Fibroblast of lung (primary cell): ENCODE data around the gene CSAD. TPM values are rescaled to one million over a fixed set of nuclear protein-coding genes. Genes with fewer than 3 reads are reported as not detected.
A peak's percentile ranks its signal among the peaks of the same experiment; 100 is the strongest.

ENCODE experiments used
- DNase-seq, 2 donors: peaks; one replicate each; pipeline versions ENCODE4 v3.0.0 to v3.0.0-alpha.2; 2010; ENCODE audit warnings: low read depth in 2 of 2
- H2AFZ ChIP-seq: 2 replicates; pipeline ENCODE4 v1.5.1; 2012; ENCODE audit warnings: low read length, control low read depth, inconsistent platforms
- H3K27ac ChIP-seq: 2 replicates; pipeline ENCODE4 v1.5.1; 2011; ENCODE audit warnings: low read length, control low read depth; ENCODE audit not compliant: insufficient read depth
- H3K27me3 ChIP-seq: 2 replicates; pipeline ENCODE4 v1.5.1; 2011; ENCODE audit warnings: mild to moderate bottlenecking, low read length; ENCODE audit not compliant: control insufficient read depth, insufficient read depth
- H3K36me3 ChIP-seq: 2 replicates; pipeline ENCODE4 v1.5.1; 2011; ENCODE audit warnings: low read length; ENCODE audit not compliant: control insufficient read depth, insufficient read depth
- H3K4me1 ChIP-seq: 2 replicates; pipeline ENCODE4 v1.5.1; 2011; ENCODE audit warnings: low read length; ENCODE audit not compliant: control insufficient read depth, insufficient read depth; ENCODE audit errors: extremely low read depth
- H3K4me2 ChIP-seq: 2 replicates; pipeline ENCODE4 v1.5.1; 2011; ENCODE audit warnings: low read length, control low read depth; ENCODE audit not compliant: insufficient read depth; ENCODE audit errors: extremely low read depth
- H3K4me3 ChIP-seq, 4 experiments: fragments of 200-600 bp in 1 of 4; sonication (generic) in 1 of 4; replicated peaks in 1 of 4; 2 replicates each; pipeline ENCODE4 v1.5.1; 2011 to 2016; ENCODE audit warnings: low read length in 4 of 4, low read depth in 3 of 4, mild to moderate bottlenecking in 3 of 4, control low read depth in 2 of 4, inconsistent platforms in 1 of 4, mixed read lengths in 1 of 4; ENCODE audit not compliant: insufficient read depth in 1 of 4; ENCODE audit errors: control extremely low read depth in 1 of 4
- H3K79me2 ChIP-seq: 2 replicates; pipeline ENCODE4 v1.5.1; 2012; ENCODE audit warnings: mild to moderate bottlenecking, low read length, inconsistent platforms; ENCODE audit not compliant: control insufficient read depth, insufficient read depth
- H3K9ac ChIP-seq: 2 replicates; pipeline ENCODE4 v1.5.1; 2011; ENCODE audit warnings: mild to moderate bottlenecking, low read length, control low read depth; ENCODE audit not compliant: insufficient read depth
- H3K9me3 ChIP-seq: 2 replicates; pipeline ENCODE4 v1.5.1; 2012; ENCODE audit warnings: low read depth, low read length; ENCODE audit not compliant: control insufficient read depth, insufficient read depth
- H4K20me1 ChIP-seq: 2 replicates; pipeline ENCODE4 v1.5.1; 2011; ENCODE audit warnings: low read length; ENCODE audit not compliant: control insufficient read depth, insufficient read depth; ENCODE audit errors: extremely low read depth
- CTCF ChIP-seq, 2 donors: IDR thresholded peaks in 1 of 2; conservative IDR thresholded peaks in 1 of 2; 1 replicate in 1 of 2; 2 replicates in 1 of 2; pipeline ENCODE4 v1.5.1; 2011 to 2012; ENCODE audit warnings: low read length in 2 of 2, control low read depth in 1 of 2, inconsistent platforms in 1 of 2, low read depth in 1 of 2, mild to moderate bottlenecking in 1 of 2
- EZH2 ChIP-seq: IDR thresholded peaks from 2 replicates; pipeline ENCODE4 v1.5.1; 2012; ENCODE audit warnings: low read length, control low read depth, mild to moderate bottlenecking; ENCODE audit errors: missing control alignments
- polyA plus RNA-seq, 2 donors: library from polyadenylated mRNA; depleted of rRNA in 1 of 2; stranded (reverse) in 1 of 2; unstranded in 1 of 2; fragments of >200 nt; gene quantifications; 2 replicates each; pipeline ENCODE4 v1.2.1, GENCODE V29; 2011 to 2012; ENCODE audit warnings: missing spikeins in 1 of 2
- total RNA-seq: library from RNA; depleted of rRNA; stranded (reverse); fragments of >200 nt; gene quantifications from 2 replicates; pipeline ENCODE4 v1.2.1, GENCODE V29; 2014

CSAD gene
- total and polyA plus RNA-seq, 2 donors (not counting 1 experiment from before 2014, with no cell fraction given): 7.8 to 10.1 TPM

DNA sequence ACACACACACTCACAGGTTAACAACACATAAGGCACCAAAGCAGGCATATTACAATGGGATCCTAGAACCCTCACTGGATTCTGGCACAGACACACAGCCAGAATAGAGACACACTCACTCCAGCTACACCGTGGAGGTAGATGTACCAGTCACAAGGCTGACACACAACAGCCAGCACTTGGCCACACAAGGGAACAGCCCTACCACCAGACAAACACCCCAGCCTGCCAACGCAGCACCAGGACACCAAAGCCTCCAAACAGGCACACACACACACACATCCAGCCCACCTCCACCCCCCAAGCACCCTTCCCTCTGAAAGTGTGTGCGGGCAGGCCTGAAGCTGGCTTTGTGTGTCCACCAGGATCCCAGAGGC is 37.2 kb upstream of the CSAD start:
- no peak for DNase-seq
- no peak overlapping the region for H2AFZ ChIP-seq
- no peaks in the 10 kb centered on the region for H4K20me1 ChIP-seq
- H3K27me3 ChIP-seq: no peaks in the 10 kb centered on the region
- H3K9ac ChIP-seq: no peak overlapping the region
- no peaks in the 10 kb centered on the region for H3K9me3 ChIP-seq
- peaks cover 43% of the 10 kb centered on the region for H3K79me2 ChIP-seq
- H3K4me2 ChIP-seq: peak overlapping the region; percentile 93
- peak overlapping the region; percentile 36 to 97 (median 87) for H3K4me3 ChIP-seq
- H3K4me1 ChIP-seq: peaks cover 31% of the 10 kb centered on the region
- H3K27ac ChIP-seq: peak overlapping the region; percentile 63
- H3K36me3 ChIP-seq: peaks cover 18% of the 10 kb centered on the region
- TF ChIP-seq EZH2 (no peak), CTCF (conservative IDR thresholded peaks at IDR 0.05 in 1 of 2, IDR thresholded peaks at IDR 0.05 in 1 of 2; ENCODE audit: low read depth in 1 of 2, low read length in 2 of 2) (no peak)

GRCh38 chr12:53217051-53217930 is 36.6 kb upstream of the CSAD start:
- no peak for TF ChIP-seq EZH2
- TF ChIP-seq CTCF (conservative IDR thresholded peaks at IDR 0.05 in 1 of 2, IDR thresholded peaks at IDR 0.05 in 1 of 2; ENCODE audit: low read depth in 1 of 2, low read length in 2 of 2): no peak
- H3K4me1 ChIP-seq: peaks cover 25% of the 10 kb centered on the region
- no peaks in the 10 kb centered on the region for H3K27me3 ChIP-seq
- H3K4me3 ChIP-seq: peak overlapping the region; percentile 31 to 97 (median 87)
- H3K4me2 ChIP-seq: peak overlapping the region; percentile 93
- peak in 1 of 2 donors; percentile 21 for DNase-seq
- peak overlapping the region; percentile 63 for H3K27ac ChIP-seq
- H3K9ac ChIP-seq: no peak overlapping the region
- H4K20me1 ChIP-seq: no peaks in the 10 kb centered on the region
- peaks cover 24% of the 10 kb centered on the region for H3K36me3 ChIP-seq
- H3K9me3 ChIP-seq: no peaks in the 10 kb centered on the region
- peaks cover 43% of the 10 kb centered on the region for H3K79me2 ChIP-seq
- no peak overlapping the region for H2AFZ ChIP-seq

- TF ChIP-seq CTCF (conservative IDR thresholded peaks at IDR 0.05 in 1 of 2, IDR thresholded peaks at IDR 0.05 in 1 of 2; ENCODE audit: low read depth in 1 of 2, low read length in 2 of 2): no peak
- TF ChIP-seq EZH2: no peak
- Histone ChIP-seq H4K20me1 (no peaks in the 10 kb centered on the region), H3K36me3 (peaks cover 36% of the 10 kb centered on the region), H3K27ac (no peak overlapping the region), H3K27me3 (no peaks in the 10 kb centered on the region), H3K4me2 (no peak overlapping the region), H3K79me2 (peaks cover 43% of the 10 kb centered on the region), H3K9me3 (no peaks in the 10 kb centered on the region), H3K9ac (no peak overlapping the region), H3K4me3 (no peak overlapping the region), H3K4me1 (peaks cover 17% of the 10 kb centered on the region), H2AFZ (no peak overlapping the region)
- DNase-seq: no peak
Observed at GRCh38 chr12:53215497-53215896, 34.8 kb upstream of the CSAD start.
